A673 (cell line): ENCODE results near the gene MYO5A. TPM values are rescaled to one million over a fixed set of nuclear protein-coding genes. Genes with fewer than 3 reads are reported as not detected.

Experiments used
- BruUV-seq: library from RNA; stranded (reverse); fragments of 400-500 nt; replicated peaks from 2 replicates; lab custom pipeline; 2021; lab: Mats Ljungman, UMichigan
- CTCF ChIA-PET: fragments of 300-600 bp; sonication (Branson Sonifier 250); formaldehyde crosslinking; loops from one replicate; lab custom pipeline; 2022; ENCODE audit warnings: antibody characterized with exemption; lab: Charles Lee
- POLR2A ChIA-PET: fragments of 300-600 bp; sonication (Branson Sonifier 250); formaldehyde crosslinking; loops from one replicate; lab custom pipeline; 2022; ENCODE audit warnings: antibody characterized with exemption; ENCODE audit not compliant: low non-redundant PET; lab: Charles Lee
- DNase-seq: peaks from one replicate; pipeline ENCODE4 v3.0.0-alpha.2; 2015; ENCODE audit warnings: low spot score
- H3K27ac ChIP-seq: fragments of 200-600 bp; sonication (generic); 2 replicates; pipeline ENCODE4 v1.5.1; 2016; ENCODE audit warnings: mixed run types, low read depth, mild to moderate bottlenecking, mixed read lengths, antibody characterized with exemption, low read length; ENCODE audit not compliant: poor library complexity, severe bottlenecking
- H3K27me3 ChIP-seq: fragments of 200-600 bp; sonication (generic); replicated peaks from 2 replicates; pipeline ENCODE4 v1.6.1; 2017; ENCODE audit warnings: mixed run types, low read depth, mild to moderate bottlenecking, mixed read lengths, antibody characterized with exemption, low read length; ENCODE audit not compliant: insufficient read depth, poor library complexity
- H3K36me3 ChIP-seq: fragments of 200-600 bp; sonication (generic); 2 replicates; pipeline ENCODE4 v1.6.1; 2016; ENCODE audit warnings: mixed run types, mild to moderate bottlenecking, mixed read lengths, antibody characterized with exemption, low read length; ENCODE audit not compliant: insufficient read depth, poor library complexity, severe bottlenecking
- H3K4me1 ChIP-seq: fragments of 200-600 bp; sonication (generic); 2 replicates; pipeline ENCODE4 v1.6.1; 2017; ENCODE audit warnings: mixed run types, mild to moderate bottlenecking, mixed read lengths, antibody characterized with exemption, low read length; ENCODE audit not compliant: insufficient read depth, poor library complexity, severe bottlenecking
- H3K4me3 ChIP-seq: fragments of 200-600 bp; sonication (generic); 2 replicates; pipeline ENCODE4 v1.5.1; 2016; ENCODE audit warnings: low read depth, mixed run types, mild to moderate bottlenecking, mixed read lengths, low read length; ENCODE audit not compliant: poor library complexity, severe bottlenecking
- H3K9me3 ChIP-seq: fragments of 200-600 bp; sonication (generic); 2 replicates; pipeline ENCODE4 v1.6.1; 2016; ENCODE audit warnings: mixed run types, low read depth, mild to moderate bottlenecking, mixed read lengths, antibody characterized with exemption, low read length; ENCODE audit not compliant: poor library complexity, severe bottlenecking
- EZH2 ChIP-seq: fragments of 200-600 bp; sonication (generic); IDR thresholded peaks from 2 replicates; pipeline ENCODE4 v1.6.1; 2017; ENCODE audit warnings: borderline replicate concordance, low read depth, mild to moderate bottlenecking, mixed read lengths, antibody characterized with exemption, low read length; ENCODE audit not compliant: poor library complexity, severe bottlenecking
- intact Hi-C: fragments of 100-400 bp; cut with micrococcal nuclease; formaldehyde crosslinking; loops from one replicate; pipeline ENCODE4 v1.10.0; 2022; ENCODE audit not compliant: unreplicated experiment
- total RNA-seq: library from RNA; stranded (reverse); gene quantifications from 2 replicates; pipeline ENCODE4 v1.2.3, GENCODE V29; 2021
- TF ChIP-seq, protein P1 (sequence below): fragments of 300-800, 200-600 bp; sonication (generic); conservative IDR thresholded peaks from 2 replicates; pipeline ENCODE4 v1.5.1; 2017; ENCODE audit warnings: low read depth, mild to moderate bottlenecking, antibody characterized with exemption, low read length, moderate library complexity, mixed read lengths

The MYO5A gene
- total RNA-seq, 1 experiment from 2014 or later = 16.8 TPM

DNA sequence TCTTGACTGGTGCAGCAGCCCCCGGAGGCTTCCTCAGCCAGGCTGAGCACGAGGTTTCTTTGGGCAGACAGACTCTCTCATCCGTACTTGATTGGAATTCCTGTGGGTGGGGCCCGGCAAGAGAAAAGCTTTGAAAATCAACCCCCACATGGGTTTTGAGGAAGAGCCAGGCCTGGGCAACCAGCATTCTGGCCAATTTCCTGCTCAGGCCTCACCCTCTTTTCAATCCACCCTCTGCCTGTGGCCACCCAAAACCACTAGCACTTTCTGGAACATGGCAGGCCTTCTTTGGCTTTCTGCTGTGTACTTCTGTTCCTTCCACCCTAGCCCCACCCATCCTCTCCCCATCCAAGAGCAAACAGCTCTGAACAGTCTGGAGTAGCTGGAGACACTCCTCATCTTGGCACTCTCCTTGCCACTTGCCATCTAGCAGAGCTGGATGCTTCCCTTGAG lies 239.0 kb downstream of the MYO5A start:
- H3K27me3 ChIP-seq = peaks cover 23% of the 10 kb centered on the region
- no peaks in the 10 kb centered on the region for H3K9me3 ChIP-seq
- DNase-seq = no peak
- H3K36me3 ChIP-seq = no peaks in the 10 kb centered on the region
- intact Hi-C loops = no loop called here
- H3K27ac ChIP-seq = no peak overlapping the region
- BruUV-seq = no TSS peak
- CTCF ChIA-PET = no interaction called here
- no peak overlapping the region for H3K4me3 ChIP-seq
- H3K4me1 ChIP-seq = no peaks in the 10 kb centered on the region
- POLR2A ChIA-PET = no interaction called here
- no peak for TF ChIP-seq EZH2
- TF ChIP-seq, protein P1, sequence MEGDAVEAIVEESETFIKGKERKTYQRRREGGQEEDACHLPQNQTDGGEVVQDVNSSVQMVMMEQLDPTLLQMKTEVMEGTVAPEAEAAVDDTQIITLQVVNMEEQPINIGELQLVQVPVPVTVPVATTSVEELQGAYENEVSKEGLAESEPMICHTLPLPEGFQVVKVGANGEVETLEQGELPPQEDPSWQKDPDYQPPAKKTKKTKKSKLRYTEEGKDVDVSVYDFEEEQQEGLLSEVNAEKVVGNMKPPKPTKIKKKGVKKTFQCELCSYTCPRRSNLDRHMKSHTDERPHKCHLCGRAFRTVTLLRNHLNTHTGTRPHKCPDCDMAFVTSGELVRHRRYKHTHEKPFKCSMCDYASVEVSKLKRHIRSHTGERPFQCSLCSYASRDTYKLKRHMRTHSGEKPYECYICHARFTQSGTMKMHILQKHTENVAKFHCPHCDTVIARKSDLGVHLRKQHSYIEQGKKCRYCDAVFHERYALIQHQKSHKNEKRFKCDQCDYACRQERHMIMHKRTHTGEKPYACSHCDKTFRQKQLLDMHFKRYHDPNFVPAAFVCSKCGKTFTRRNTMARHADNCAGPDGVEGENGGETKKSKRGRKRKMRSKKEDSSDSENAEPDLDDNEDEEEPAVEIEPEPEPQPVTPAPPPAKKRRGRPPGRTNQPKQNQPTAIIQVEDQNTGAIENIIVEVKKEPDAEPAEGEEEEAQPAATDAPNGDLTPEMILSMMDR = no peak

DNA sequence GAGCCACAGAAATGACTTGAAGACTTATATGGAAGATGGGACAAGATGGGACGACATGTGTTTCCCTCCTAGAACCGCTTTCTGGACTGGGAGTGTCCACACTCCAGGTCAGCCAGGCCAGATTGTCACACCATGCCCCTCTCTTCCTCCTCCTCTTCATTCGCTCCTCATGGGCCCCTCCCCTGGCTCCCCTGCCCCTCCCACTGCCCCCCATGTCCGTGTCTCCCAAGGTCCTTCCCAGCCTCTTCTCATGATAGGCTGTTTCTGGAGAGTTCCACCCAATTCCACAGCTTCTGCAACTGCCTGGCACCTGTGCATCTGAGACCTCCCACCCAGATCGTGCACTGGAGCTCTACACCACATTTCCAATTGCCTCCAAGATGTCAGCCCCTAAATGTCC lies 239.7 kb downstream of the MYO5A start:
- H3K27me3 ChIP-seq = peaks cover 16% of the 10 kb centered on the region
- no peak for DNase-seq
- intact Hi-C loops = no loop called here
- ChIA-PET CTCF (no interaction called here), POLR2A (no interaction called here)
- no TSS peak for BruUV-seq
- H3K4me1 ChIP-seq = no peaks in the 10 kb centered on the region
- H3K4me3 ChIP-seq = no peak overlapping the region
- H3K27ac ChIP-seq = no peak overlapping the region
- H3K9me3 ChIP-seq = no peaks in the 10 kb centered on the region
- H3K36me3 ChIP-seq = no peaks in the 10 kb centered on the region
- TF ChIP-seq, protein P1 = no peak
- TF ChIP-seq EZH2 = no peak

DNA sequence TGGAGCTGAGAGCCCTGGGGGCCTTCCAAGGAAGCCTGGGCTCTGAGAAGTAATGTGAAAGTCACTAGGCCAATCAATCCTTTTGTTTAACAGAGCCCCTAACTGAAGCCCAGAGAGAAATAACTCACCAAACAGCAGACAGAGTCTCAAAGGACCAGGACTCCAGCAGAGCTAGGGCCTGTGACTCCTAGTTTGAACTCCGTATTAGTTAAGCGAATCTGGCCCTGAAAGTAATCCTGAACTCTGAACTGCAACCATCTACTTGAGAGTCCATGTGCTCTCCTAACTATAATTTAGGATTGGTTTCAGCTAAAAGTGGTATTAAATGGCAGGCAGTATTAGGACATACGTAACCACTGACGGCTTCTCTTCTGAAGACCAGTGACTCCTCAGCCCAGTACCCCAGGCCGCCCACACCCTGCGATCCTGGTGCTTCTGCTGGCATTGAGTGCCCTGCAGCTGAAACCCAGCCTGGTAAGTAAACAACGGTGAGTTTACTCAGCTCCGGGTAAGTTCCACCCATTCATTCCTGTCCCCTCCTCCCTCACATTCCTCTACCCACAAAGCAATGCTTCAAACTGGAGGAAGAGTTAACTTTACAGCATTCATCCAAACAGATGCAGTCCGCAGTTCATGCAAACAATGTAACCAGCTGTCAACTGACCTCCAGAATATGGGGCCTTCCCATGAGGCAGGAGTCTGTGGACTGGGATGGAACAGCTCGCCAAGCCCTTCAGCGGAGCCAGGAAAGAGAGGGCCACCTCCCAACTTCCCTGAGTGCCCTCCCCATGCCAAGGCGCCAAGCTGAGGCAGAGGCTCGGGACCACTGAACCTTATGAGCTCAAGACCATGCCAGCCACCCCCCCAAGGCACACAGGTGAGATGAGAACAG lies 240.4 kb downstream of the MYO5A start:
- TF ChIP-seq EZH2 = no peak
- TF ChIP-seq, protein P1 = no peak
- no peaks in the 10 kb centered on the region for H3K4me1 ChIP-seq
- no peak overlapping the region for H3K4me3 ChIP-seq
- BruUV-seq = no TSS peak
- no peaks in the 10 kb centered on the region for H3K36me3 ChIP-seq
- ChIA-PET POLR2A (interaction anchor here (0.6 kb wide), 1 partner anchor 11 kb away, joined by 5 read pairs; no protein-coding TSS in a partner anchor), CTCF (no interaction called here)
- H3K9me3 ChIP-seq = no peaks in the 10 kb centered on the region
- intact Hi-C loops = no loop called here
- peaks cover 9% of the 10 kb centered on the region for H3K27me3 ChIP-seq
- DNase-seq = no peak
- H3K27ac ChIP-seq = no peak overlapping the region
